HepG2 (cell line): ENCODE data around the gene PTCH1. TPM values are rescaled to one million over a fixed set of nuclear protein-coding genes. Genes with fewer than 3 reads are reported as not detected.
A peak's percentile ranks its signal among the peaks of the same experiment; 100 is the strongest.

Source experiments
- ATAC-seq: fragments of 200-7000 bp; cut with Tn5 transposase; 3 replicates; pipeline ENCODE4 v1.9.1; 2020; ENCODE audit warnings: mild to moderate bottlenecking, moderate library complexity
- BruUV-seq: library from RNA; stranded (reverse); fragments of 400-500 nt; replicated peaks from 2 replicates; lab custom pipeline; 2021; lab: Mats Ljungman, UMichigan
- CTCF ChIA-PET: fragments of 300-600 bp; formaldehyde crosslinking; extraction: SDS; loops from one replicate; lab custom pipeline; 2021; ENCODE audit warnings: low total read pairs, inconsistent platforms, low intra/inter-chr PET ratio; lab: Yijun Ruan, JAX
- POLR2A ChIA-PET: fragments of 350-600 bp; sonication (Branson Sonifier 250); formaldehyde crosslinking; loops from one replicate; lab custom pipeline; 2020; ENCODE audit warnings: antibody characterized with exemption, inconsistent platforms; lab: Yijun Ruan, JAX
- DNase-seq: peaks from one replicate; pipeline ENCODE4 v3.0.0-alpha.2; 2015; ENCODE audit warnings: low spot score
- FAIRE-seq: peaks from 3 replicates; lab custom pipeline; 2011; peaks lifted over from hg19 to GRCh38; lab: Jason Lieb, UNC
- H2AFZ ChIP-seq: one replicate; pipeline ENCODE4 v1.6.1; 2011; ENCODE audit warnings: low read length, inconsistent platforms
- H3K27ac ChIP-seq: fragments of 300-600 bp; 3 replicates; pipeline ENCODE4 v1.8.0; 2011; ENCODE audit warnings: mixed run types, mild to moderate bottlenecking, mixed read lengths, low read length, inconsistent platforms; ENCODE audit not compliant: insufficient read depth; ENCODE audit errors: extremely low read length
- H3K27me3 ChIP-seq, 2 experiments: fragments of 200-600 bp in 1 of 2; 2 replicates in 1 of 2; 3 replicates in 1 of 2; pipeline versions ENCODE4 v1.6.0 to v1.8.0; 2011; ENCODE audit warnings: low read length in 2 of 2, mild to moderate bottlenecking in 2 of 2, moderate library complexity in 2 of 2, inconsistent platforms in 1 of 2; ENCODE audit not compliant: insufficient read depth in 2 of 2, control insufficient read depth in 1 of 2
- H3K36me3 ChIP-seq, 2 experiments: fragments of 200-600 bp in 1 of 2; replicated peaks in 1 of 2; 2 replicates in 1 of 2; 3 replicates in 1 of 2; pipeline versions ENCODE4 v1.5.1 to v1.8.0; 2011; ENCODE audit warnings: low read length in 2 of 2, inconsistent platforms in 1 of 2; ENCODE audit not compliant: insufficient read depth in 2 of 2, control insufficient read depth in 1 of 2
- H3K4me1 ChIP-seq: 2 replicates; pipeline ENCODE4 v1.5.1; 2012; ENCODE audit warnings: low read length, inconsistent platforms; ENCODE audit not compliant: insufficient read depth
- H3K4me2 ChIP-seq: 2 replicates; pipeline ENCODE4 v1.6.0; 2011; ENCODE audit warnings: low read depth, low read length, inconsistent platforms
- H3K4me3 ChIP-seq, 3 experiments: fragments of 200-600 bp in 1 of 3; sonication (generic), shearing (Covaris generic) in 1 of 3; replicated peaks in 1 of 3; 2 replicates each; pipeline ENCODE4 v1.5.1; 2011 to 2016; ENCODE audit warnings: low read length in 3 of 3, inconsistent platforms in 2 of 3, low read depth in 2 of 3, mild to moderate bottlenecking in 2 of 3, control low read depth in 1 of 3, mixed read lengths in 1 of 3; ENCODE audit not compliant: insufficient read depth in 1 of 3
- H3K79me2 ChIP-seq: one replicate; pipeline ENCODE4 v1.6.1; 2011; ENCODE audit warnings: low read length, inconsistent platforms; ENCODE audit not compliant: insufficient read depth
- H3K9ac ChIP-seq: 2 replicates; pipeline ENCODE4 v1.6.0; 2011; ENCODE audit warnings: mild to moderate bottlenecking, low read depth, low read length, inconsistent platforms; ENCODE audit not compliant: insufficient read depth
- H3K9me3 ChIP-seq: 2 replicates; pipeline ENCODE4 v1.5.1; 2012; ENCODE audit warnings: mild to moderate bottlenecking, low read length
- H4K20me1 ChIP-seq: 2 replicates; pipeline ENCODE4 v1.6.0; 2011; ENCODE audit warnings: inconsistent platforms, mild to moderate bottlenecking, low read length, moderate library complexity; ENCODE audit not compliant: insufficient read depth
- AHDC1 ChIP-seq: sonication (generic); formaldehyde crosslinking; IDR thresholded peaks from 2 replicates; pipeline ENCODE4 v1.5.1; 2020; ENCODE audit warnings: mild to moderate bottlenecking, missing genetic modification reagents, borderline replicate concordance
- FOSL2 ChIP-seq: sonication (generic); formaldehyde crosslinking; IDR thresholded peaks from 2 replicates; pipeline ENCODE4 v1.4.0; 2020; ENCODE audit warnings: missing genetic modification reagents
- FOXC1 ChIP-seq: sonication (generic); formaldehyde crosslinking; IDR thresholded peaks from 2 replicates; pipeline ENCODE4 v1.8.0; 2022; ENCODE audit warnings: mild to moderate bottlenecking, missing genetic modification reagents, borderline replicate concordance
- FOXO4 ChIP-seq: sonication (generic); formaldehyde crosslinking; conservative IDR thresholded peaks from 2 replicates; pipeline ENCODE4 v1.8.1; 2023; ENCODE audit warnings: missing genetic modification reagents
- ISL2 ChIP-seq: sonication (generic); formaldehyde crosslinking; IDR thresholded peaks from 2 replicates; pipeline ENCODE4 v1.5.0; 2020; ENCODE audit warnings: missing genetic modification reagents
- MYC ChIP-seq: sonication (generic); formaldehyde crosslinking; IDR thresholded peaks from 2 replicates; pipeline ENCODE4 v1.9.0; 2021; ENCODE audit warnings: missing genetic modification reagents, borderline replicate concordance
- RARA ChIP-seq: IDR thresholded peaks from 2 replicates; pipeline ENCODE4 v1.6.1; 2016; ENCODE audit warnings: missing genetic modification reagents, missing compliant biosample characterization
- RXRB ChIP-seq: IDR thresholded peaks from 2 replicates; pipeline ENCODE4 v1.6.1; 2016; ENCODE audit warnings: borderline replicate concordance, missing genetic modification reagents, missing compliant biosample characterization
- SP140L ChIP-seq: sonication (generic); formaldehyde crosslinking; IDR thresholded peaks from 2 replicates; pipeline ENCODE4 v1.4.0; 2020; ENCODE audit warnings: missing genetic modification reagents, borderline replicate concordance
- SRSF9 ChIP-seq: fragments of 200-400 bp; formaldehyde crosslinking; IDR thresholded peaks from 2 replicates; pipeline ENCODE4 v1.6.1; 2018; ENCODE audit warnings: borderline replicate concordance, mild to moderate bottlenecking, low read depth, low read length; ENCODE audit not compliant: insufficient read depth, poor library complexity, severe bottlenecking
- ZGPAT ChIP-seq: IDR thresholded peaks from 2 replicates; pipeline ENCODE4 v1.6.1; 2016; ENCODE audit warnings: mild to moderate bottlenecking
- ZNF3 ChIP-seq: IDR thresholded peaks from 2 replicates; pipeline ENCODE4 v1.7.0; 2017; ENCODE audit warnings: inconsistent platforms
- ZNF337 ChIP-seq: sonication (generic); formaldehyde crosslinking; IDR thresholded peaks from 2 replicates; pipeline ENCODE4 v1.5.1; 2020; ENCODE audit warnings: missing genetic modification reagents, low read depth, mild to moderate bottlenecking, borderline replicate concordance
- ZNF430 ChIP-seq: sonication (generic); formaldehyde crosslinking; IDR thresholded peaks from 2 replicates; pipeline ENCODE4 v1.9.0; 2021; ENCODE audit warnings: mild to moderate bottlenecking, missing genetic modification reagents
- ZNF460 ChIP-seq: sonication (generic); formaldehyde crosslinking; IDR thresholded peaks from 2 replicates; pipeline ENCODE4 v1.5.1; 2020; ENCODE audit warnings: missing genetic modification reagents, mild to moderate bottlenecking, borderline replicate concordance
- ZNF510 ChIP-seq: sonication (generic); formaldehyde crosslinking; IDR thresholded peaks from 2 replicates; pipeline ENCODE4 v1.4.0; 2020; ENCODE audit warnings: low read depth, mild to moderate bottlenecking, missing genetic modification reagents
- ZNF615 ChIP-seq: sonication (generic); formaldehyde crosslinking; IDR thresholded peaks from 2 replicates; pipeline ENCODE4 v1.5.0; 2020; ENCODE audit warnings: mild to moderate bottlenecking, missing genetic modification reagents, borderline replicate concordance
- ZNF749 ChIP-seq: sonication (generic); formaldehyde crosslinking; IDR thresholded peaks from 2 replicates; pipeline ENCODE4 v1.8.0; 2022; ENCODE audit warnings: mild to moderate bottlenecking, missing genetic modification reagents, moderate library complexity, borderline replicate concordance
- WGBS: methylation state at CpG from one replicate; pipeline ENCODE4 v1.1.6; 2017; ENCODE audit warnings: low lambda C conversion rate; 5-methylcytosine and 5-hydroxymethylcytosine counted together
- in situ Hi-C: cut with HindIII; loops from 2 replicates; pipeline ENCODE4 v1.10.0; 2017; ENCODE audit warnings: low pct_unique_long_range_greater_than_20kb; ENCODE audit not compliant: extremely low pct_ligation_motif_present
- intact Hi-C: fragments of 100-400 bp; cut with micrococcal nuclease; formaldehyde crosslinking; loops from one replicate; pipeline ENCODE4 v1.10.0; 2022; ENCODE audit not compliant: unreplicated experiment
- polyA plus RNA-seq, 8 experiments: library from polyadenylated mRNA; depleted of rRNA in 3 of 8; stranded (reverse) in 7 of 8; unstranded in 1 of 8; fragments of >200 nt; fragmentation: Illumina TruSeq in 4 of 8; extraction: Trizol in 4 of 8; gene quantifications; 2 replicates each; pipeline versions ENCODE4 v1.2.1 to v1.2.3, GENCODE V29; 2011 to 2016; ENCODE audit warnings: low read depth in 4 of 8, missing spikeins in 1 of 8, mixed read lengths in 1 of 8; ENCODE audit not compliant: insufficient read depth in 1 of 8
- total RNA-seq, 5 experiments: library from RNA; depleted of rRNA; stranded (reverse); fragments of >200 nt; fragmentation: Illumina TruSeq; extraction: Trizol; gene quantifications; 2 replicates each; pipeline ENCODE4 v1.2.3, GENCODE V29; 2016; ENCODE audit warnings: low read depth in 1 of 5

Gene PTCH1
- total and polyA plus RNA-seq, 2 of the 13 experiments (the other 11 are each of a cell fraction or from before 2014, with no cell fraction given), result 2.8 to 3.9 TPM

GRCh38 chr9:95511616-95511931 lies 5.2 kb downstream of the PTCH1 start:
- no peak for ATAC-seq
- ChIA-PET CTCF (no interaction called here), POLR2A (interaction anchor here (1.1 kb wide), 1 partner anchor 183 kb away, joined by 3 read pairs; no protein-coding TSS in a partner anchor)
- intact Hi-C loops, result loop anchor here (5.0 to 10.0 kb wide), 4 partner anchors 194 to 703 kb away; partner anchors contain the start of gene FANCC
- in situ Hi-C loops, result no loop called here
- TSS peak; percentile 22 for BruUV-seq
- no peaks in the 10 kb centered on the region for H3K36me3 ChIP-seq
- DNase-seq, result no peak
- no peaks in the 10 kb centered on the region for H3K9me3 ChIP-seq
- peak overlapping the region; percentile 79 for H3K4me2 ChIP-seq
- peaks cover 2 to 3% of the 10 kb centered on the region in 2 experiments; a peak in 3 of 5 replicates for H3K27me3 ChIP-seq
- 15% methylated on average over 6 of the region's 6 CpGs for whole genome bisulfite sequencing
- H3K4me1 ChIP-seq, result peaks cover 34% of the 10 kb centered on the region
- FAIRE-seq, result no peak
- no peak overlapping the region for H2AFZ ChIP-seq
- H3K27ac ChIP-seq, result peak overlapping the region; percentile 88
- H3K4me3 ChIP-seq, result peak overlapping the region; percentile 79 to 80 (median 80)
- peak overlapping the region; percentile 59 for H3K9ac ChIP-seq
- H4K20me1 ChIP-seq, result no peaks in the 10 kb centered on the region
- peaks cover 13% of the 10 kb centered on the region for H3K79me2 ChIP-seq
- TF ChIP-seq AHDC1 (CRISPR knock-in tag) (no peak), FOXO4 (CRISPR knock-in tag) (no peak), ZNF430 (no peak), RXRB (no peak), ZNF749 (CRISPR knock-in tag) (no peak), ZNF337 (CRISPR knock-in tag) (no peak), ZNF510 (CRISPR knock-in tag) (no peak), FOXC1 (CRISPR knock-in tag) (no peak), FOSL2 (CRISPR knock-in tag) (no peak), ISL2 (CRISPR knock-in tag) (no peak), MYC (CRISPR knock-in tag) (no peak), ZNF460 (CRISPR knock-in tag) (no peak), ZGPAT (CRISPR knock-in tag) (no peak), SRSF9 (no peak), ZNF615 (CRISPR knock-in tag) (0 out of 2 replicates have a peak, but pooled peaks have one; percentile 27), ZNF3 (CRISPR knock-in tag) (no peak), RARA (CRISPR knock-in tag) (no peak), SP140L (no peak)
